ENCODE data around the gene SMIM8. TPM values are rescaled to one million over a fixed set of nuclear protein-coding genes. Genes with fewer than 3 reads are reported as not detected.

Gene SMIM8
- total and polyA plus RNA-seq, 2 experiments from 2014 or later: 11.4 to 23.5 TPM

DNA sequence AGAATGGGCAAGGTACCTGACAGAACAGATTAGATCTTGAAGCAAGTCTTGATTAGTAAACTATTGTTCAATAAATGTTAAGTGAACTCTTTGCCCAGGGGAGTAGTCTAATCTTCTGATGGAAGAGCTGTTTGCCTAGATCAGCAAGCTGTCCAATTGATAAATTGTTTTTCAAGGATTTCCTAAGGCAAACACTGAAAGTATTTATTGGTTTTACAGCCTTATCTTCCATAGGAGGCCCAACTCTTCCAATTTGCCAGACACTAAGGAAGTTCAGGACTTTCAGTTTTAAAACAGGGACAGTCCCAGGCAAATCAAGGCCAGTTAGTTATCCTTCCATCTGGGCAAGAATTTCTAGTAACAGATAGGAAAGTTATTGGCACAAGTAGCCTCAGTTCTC, 20.4 kb downstream of the SMIM8 start (continued):
- TF ChIP-seq, protein P1, sequence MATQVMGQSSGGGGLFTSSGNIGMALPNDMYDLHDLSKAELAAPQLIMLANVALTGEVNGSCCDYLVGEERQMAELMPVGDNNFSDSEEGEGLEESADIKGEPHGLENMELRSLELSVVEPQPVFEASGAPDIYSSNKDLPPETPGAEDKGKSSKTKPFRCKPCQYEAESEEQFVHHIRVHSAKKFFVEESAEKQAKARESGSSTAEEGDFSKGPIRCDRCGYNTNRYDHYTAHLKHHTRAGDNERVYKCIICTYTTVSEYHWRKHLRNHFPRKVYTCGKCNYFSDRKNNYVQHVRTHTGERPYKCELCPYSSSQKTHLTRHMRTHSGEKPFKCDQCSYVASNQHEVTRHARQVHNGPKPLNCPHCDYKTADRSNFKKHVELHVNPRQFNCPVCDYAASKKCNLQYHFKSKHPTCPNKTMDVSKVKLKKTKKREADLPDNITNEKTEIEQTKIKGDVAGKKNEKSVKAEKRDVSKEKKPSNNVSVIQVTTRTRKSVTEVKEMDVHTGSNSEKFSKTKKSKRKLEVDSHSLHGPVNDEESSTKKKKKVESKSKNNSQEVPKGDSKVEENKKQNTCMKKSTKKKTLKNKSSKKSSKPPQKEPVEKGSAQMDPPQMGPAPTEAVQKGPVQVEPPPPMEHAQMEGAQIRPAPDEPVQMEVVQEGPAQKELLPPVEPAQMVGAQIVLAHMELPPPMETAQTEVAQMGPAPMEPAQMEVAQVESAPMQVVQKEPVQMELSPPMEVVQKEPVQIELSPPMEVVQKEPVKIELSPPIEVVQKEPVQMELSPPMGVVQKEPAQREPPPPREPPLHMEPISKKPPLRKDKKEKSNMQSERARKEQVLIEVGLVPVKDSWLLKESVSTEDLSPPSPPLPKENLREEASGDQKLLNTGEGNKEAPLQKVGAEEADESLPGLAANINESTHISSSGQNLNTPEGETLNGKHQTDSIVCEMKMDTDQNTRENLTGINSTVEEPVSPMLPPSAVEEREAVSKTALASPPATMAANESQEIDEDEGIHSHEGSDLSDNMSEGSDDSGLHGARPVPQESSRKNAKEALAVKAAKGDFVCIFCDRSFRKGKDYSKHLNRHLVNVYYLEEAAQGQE (IDR thresholded peaks at IDR 0.05; ENCODE audit: unreplicated experiment): no peak
- no peak for TF ChIP-seq JUNB (IDR thresholded peaks at IDR 0.05; ENCODE audit: unreplicated experiment)
- TF ChIP-seq, protein P2, sequence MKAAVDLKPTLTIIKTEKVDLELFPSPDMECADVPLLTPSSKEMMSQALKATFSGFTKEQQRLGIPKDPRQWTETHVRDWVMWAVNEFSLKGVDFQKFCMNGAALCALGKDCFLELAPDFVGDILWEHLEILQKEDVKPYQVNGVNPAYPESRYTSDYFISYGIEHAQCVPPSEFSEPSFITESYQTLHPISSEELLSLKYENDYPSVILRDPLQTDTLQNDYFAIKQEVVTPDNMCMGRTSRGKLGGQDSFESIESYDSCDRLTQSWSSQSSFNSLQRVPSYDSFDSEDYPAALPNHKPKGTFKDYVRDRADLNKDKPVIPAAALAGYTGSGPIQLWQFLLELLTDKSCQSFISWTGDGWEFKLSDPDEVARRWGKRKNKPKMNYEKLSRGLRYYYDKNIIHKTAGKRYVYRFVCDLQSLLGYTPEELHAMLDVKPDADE (IDR thresholded peaks at IDR 0.05): no peak
- TF ChIP-seq STAT1 (IDR thresholded peaks at IDR 0.05; ENCODE audit: unreplicated experiment): no peak
- TF ChIP-seq POLR2AphosphoS5 (IDR thresholded peaks at IDR 0.05; ENCODE audit: low read depth): no peak
- no peak for TF ChIP-seq ZNF331 (CRISPR knock-in tag; IDR thresholded peaks at IDR 0.05; ENCODE audit: low read depth)
- TF ChIP-seq NANOG (IDR thresholded peaks at IDR 0.05; ENCODE audit: borderline replicate concordance): no peak
- TF ChIP-seq EZH2 (IDR thresholded peaks at IDR 0.05; ENCODE audit: low read depth, unreplicated experiment): no peak
- TF ChIP-seq, protein P3, sequence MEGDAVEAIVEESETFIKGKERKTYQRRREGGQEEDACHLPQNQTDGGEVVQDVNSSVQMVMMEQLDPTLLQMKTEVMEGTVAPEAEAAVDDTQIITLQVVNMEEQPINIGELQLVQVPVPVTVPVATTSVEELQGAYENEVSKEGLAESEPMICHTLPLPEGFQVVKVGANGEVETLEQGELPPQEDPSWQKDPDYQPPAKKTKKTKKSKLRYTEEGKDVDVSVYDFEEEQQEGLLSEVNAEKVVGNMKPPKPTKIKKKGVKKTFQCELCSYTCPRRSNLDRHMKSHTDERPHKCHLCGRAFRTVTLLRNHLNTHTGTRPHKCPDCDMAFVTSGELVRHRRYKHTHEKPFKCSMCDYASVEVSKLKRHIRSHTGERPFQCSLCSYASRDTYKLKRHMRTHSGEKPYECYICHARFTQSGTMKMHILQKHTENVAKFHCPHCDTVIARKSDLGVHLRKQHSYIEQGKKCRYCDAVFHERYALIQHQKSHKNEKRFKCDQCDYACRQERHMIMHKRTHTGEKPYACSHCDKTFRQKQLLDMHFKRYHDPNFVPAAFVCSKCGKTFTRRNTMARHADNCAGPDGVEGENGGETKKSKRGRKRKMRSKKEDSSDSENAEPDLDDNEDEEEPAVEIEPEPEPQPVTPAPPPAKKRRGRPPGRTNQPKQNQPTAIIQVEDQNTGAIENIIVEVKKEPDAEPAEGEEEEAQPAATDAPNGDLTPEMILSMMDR (conservative IDR thresholded peaks at IDR 0.05; ENCODE audit: low read depth in 2 of 2): no peak
- no peak for TF ChIP-seq CREB1 (CRISPR knock-in tag; IDR thresholded peaks at IDR 0.05; ENCODE audit: low read depth)

DNA sequence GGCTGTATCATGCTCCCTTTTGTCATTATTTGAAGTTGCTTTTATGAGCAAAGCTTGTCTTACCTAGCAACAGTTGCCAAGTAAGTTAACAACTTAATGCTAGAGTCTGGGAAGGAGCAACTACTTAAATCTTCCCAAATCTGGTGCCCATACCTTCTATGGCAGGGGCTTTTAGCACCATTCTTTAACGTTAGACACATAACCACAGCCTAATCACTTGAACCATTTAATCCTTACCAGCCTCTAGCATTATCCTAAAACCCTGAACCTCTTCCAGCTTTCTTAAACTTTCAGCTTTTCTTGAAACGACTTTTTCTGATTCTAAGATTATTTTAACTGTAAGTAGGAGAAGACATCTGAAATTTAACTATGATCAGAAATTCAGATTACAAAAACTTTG, 22.3 kb downstream of the SMIM8 start, which contains the start of gene C6orf163:
Gene C6orf163, plus strand, starts transcription at position 83 of the 400 bp plus-strand sequence. Its CDS starts 287 bp downstream, at position 370.
- Mint-ChIP-seq H3K9me3 (no peaks in the 10 kb centered on the region), H3K27me3 (ENCODE audit: insufficient read depth, low read depth, poor library complexity) (no peaks in the 10 kb centered on the region), H3K36me3 (ENCODE audit: low read depth) (no peaks in the 10 kb centered on the region), H3K4me1 (peaks cover 8% of the 10 kb centered on the region; the same call in 2 of the 3 replicates), H3K27ac (no peak within 1 kb of the TSS), H3K4me3 (no peak within 1 kb of the TSS)
- DNase-seq (ENCODE audit: low spot score): no peak
- Histone ChIP-seq H2AFZ (no peak within 1 kb of the TSS), H3K36me3 (ENCODE audit: insufficient read depth) (no peaks in the 10 kb centered on the region), H3K4me3 (no peak within 1 kb of the TSS), H3F3A (replicated peaks; ENCODE audit: low read depth) (no peaks in the 10 kb centered on the region), H3K9me2 (ENCODE audit: insufficient read depth) (no peaks in the 10 kb centered on the region; the same call in 1 of the 2 replicates), H3K4me2 (no peak within 1 kb of the TSS), H3K79me2 (replicated peaks; ENCODE audit: insufficient read depth) (no peaks in the 10 kb centered on the region), H3K27me3 (ENCODE audit: insufficient read depth) (no peaks in the 10 kb centered on the region), H3K4me1 (ENCODE audit: insufficient read depth) (no peaks in the 10 kb centered on the region), H3K27ac (ENCODE audit: low read depth) (no peak within 1 kb of the TSS), H4K20me1 (replicated peaks; ENCODE audit: insufficient read depth) (no peaks in the 10 kb centered on the region)
- TF ChIP-seq JUNB (IDR thresholded peaks at IDR 0.05; ENCODE audit: unreplicated experiment): no peak
- no peak for TF ChIP-seq STAT1 (IDR thresholded peaks at IDR 0.05; ENCODE audit: unreplicated experiment)
- no peak for TF ChIP-seq ZNF331 (CRISPR knock-in tag; IDR thresholded peaks at IDR 0.05; ENCODE audit: low read depth)
- TF ChIP-seq, protein P3 (conservative IDR thresholded peaks at IDR 0.05; ENCODE audit: low read depth in 2 of 2): no peak
- ATAC-seq: no peak

Measured in GM23338 (cell line).